HCT116 (cell line): ENCODE results near the gene EDN2. TPM values are rescaled to one million over a fixed set of nuclear protein-coding genes. Genes with fewer than 3 reads are reported as not detected.

Source experiments
- ATAC-seq: fragments of 200-7000 bp; cut with Tn5 transposase; 2 replicates; pipeline ENCODE4 v1.9.1; 2020; ENCODE audit warnings: mild to moderate bottlenecking, moderate library complexity
- BruUV-seq: library from RNA; stranded (reverse); fragments of 400-500 nt; replicated peaks from 2 replicates; lab custom pipeline; 2021; lab: Mats Ljungman, UMichigan
- CTCF ChIA-PET: fragments of 300-600 bp; sonication (Branson Sonifier 250); formaldehyde crosslinking; loops from one replicate; lab custom pipeline; 2021; ENCODE audit warnings: antibody characterized with exemption; lab: Charles Lee
- POLR2A ChIA-PET: fragments of 300-600, 350-600 bp; sonication (Branson Sonifier 250); formaldehyde crosslinking; loops from one replicate; lab custom pipeline; 2021; ENCODE audit warnings: antibody characterized with exemption; lab: Charles Lee
- RAD21 ChIA-PET, 2 experiments: fragments of 300-600 bp; sonication (Branson Sonifier 250); formaldehyde crosslinking; loops; one replicate each; lab custom pipeline; 2023; ENCODE audit warnings: low total read pairs in 2 of 2; ENCODE audit not compliant: uncharacterized antibody in 2 of 2, unreplicated experiment in 2 of 2, low non-redundant PET in 1 of 2; lab: Charles Lee
- DNase-seq: peaks from one replicate; pipeline ENCODE4 v3.0.0-alpha.2; 2010; ENCODE audit warnings: low read depth, low spot score
- H2AFZ ChIP-seq: fragments of 200-600 bp; shearing (Covaris generic), sonication (generic); 2 replicates; pipeline ENCODE4 v1.6.1; 2017; ENCODE audit warnings: low read depth, mixed run types, mixed read lengths, antibody characterized with exemption, low read length; ENCODE audit not compliant: poor library complexity, severe bottlenecking
- H3K27ac ChIP-seq: 2 replicates; pipeline ENCODE4 v1.5.1; 2012; ENCODE audit warnings: low read depth, low read length
- H3K27me3 ChIP-seq: fragments of 200-600 bp; sonication (generic); 2 replicates; pipeline ENCODE4 v1.6.1; 2016; ENCODE audit warnings: mixed run types, low read length, mixed read lengths; ENCODE audit not compliant: insufficient read depth
- H3K36me3 ChIP-seq, 2 experiments: fragments of 200-500 bp in 1 of 2; fragments of 200-600 bp in 1 of 2; sonication (Bioruptor generic) in 1 of 2; sonication (generic) in 1 of 2; 2 replicates each; pipeline versions ENCODE4 v1.5.1 to v1.6.1; 2014 to 2016; ENCODE audit warnings: low read length in 2 of 2, inconsistent platforms in 1 of 2, mixed read lengths in 1 of 2, mixed run types in 1 of 2; ENCODE audit not compliant: insufficient read depth in 2 of 2, control insufficient read depth in 1 of 2
- H3K4me1 ChIP-seq, 2 experiments: fragments of 200-600 bp in 1 of 2; sonication (generic) in 1 of 2; 2 replicates each; pipeline versions ENCODE4 v1.5.1 to v1.6.1; 2012 to 2017; ENCODE audit warnings: low read length in 2 of 2, inconsistent platforms in 1 of 2, mild to moderate bottlenecking in 1 of 2, mixed read lengths in 1 of 2, mixed run types in 1 of 2, moderate library complexity in 1 of 2; ENCODE audit not compliant: insufficient read depth in 2 of 2, control insufficient read depth in 1 of 2
- H3K4me2 ChIP-seq: fragments of 200-600 bp; sonication (generic); 2 replicates; pipeline ENCODE4 v1.6.1; 2017; ENCODE audit warnings: mixed run types, low read length, mixed read lengths
- H3K4me3 ChIP-seq, 2 experiments: fragments of 200-600 bp in 1 of 2; sonication (generic) in 1 of 2; replicated peaks in 1 of 2; 2 replicates each; pipeline ENCODE4 v1.5.1; 2011 to 2016; ENCODE audit warnings: low read length in 2 of 2, control low read depth in 1 of 2, low read depth in 1 of 2, mild to moderate bottlenecking in 1 of 2, mixed read lengths in 1 of 2, mixed run types in 1 of 2
- H3K79me2 ChIP-seq: fragments of 200-600 bp; sonication (generic); 2 replicates; pipeline ENCODE4 v1.6.1; 2017; ENCODE audit warnings: mild to moderate bottlenecking, mixed run types, low read length, moderate library complexity, mixed read lengths; ENCODE audit not compliant: insufficient read depth
- H3K9ac ChIP-seq: fragments of 200-600 bp; sonication (generic); 2 replicates; pipeline ENCODE4 v1.6.1; 2016; ENCODE audit warnings: low read length, mixed read lengths
- H3K9me2 ChIP-seq: fragments of 200-600 bp; sonication (generic), shearing (Covaris generic); 2 replicates; pipeline ENCODE4 v1.6.1; 2017; ENCODE audit warnings: mixed run types, mild to moderate bottlenecking, moderate library complexity; ENCODE audit not compliant: insufficient read depth
- H3K9me3 ChIP-seq, 2 experiments: fragments of 200-500 bp in 1 of 2; fragments of 200-600 bp in 1 of 2; sonication (Bioruptor generic) in 1 of 2; sonication (generic) in 1 of 2; 2 replicates each; pipeline ENCODE4 v1.6.1; 2014 to 2017; ENCODE audit warnings: low read length in 2 of 2, mixed read lengths in 2 of 2, inconsistent platforms in 1 of 2, low read depth in 1 of 2, mild to moderate bottlenecking in 1 of 2, mixed run types in 1 of 2, moderate library complexity in 1 of 2; ENCODE audit not compliant: control insufficient read depth in 1 of 2, insufficient read depth in 1 of 2
- H4K20me1 ChIP-seq: fragments of 200-600 bp; sonication (generic), shearing (Covaris generic); 2 replicates; pipeline ENCODE4 v1.6.1; 2017; ENCODE audit warnings: mixed run types, mild to moderate bottlenecking, moderate library complexity; ENCODE audit not compliant: insufficient read depth
- ATF3 ChIP-seq: IDR thresholded peaks from 2 replicates; pipeline ENCODE4 v1.6.1; 2012
- CBX3 ChIP-seq: IDR thresholded peaks from 2 replicates; pipeline ENCODE4 v1.6.1; 2012; ENCODE audit warnings: low read depth
- CEBPB ChIP-seq: IDR thresholded peaks from 2 replicates; pipeline ENCODE4 v1.6.1; 2012; ENCODE audit warnings: low read depth
- CTCF ChIP-seq, 3 experiments: fragments of 200-600 bp in 1 of 3; sonication (generic) in 1 of 3; IDR thresholded peaks in 2 of 3; conservative IDR thresholded peaks in 1 of 3; 2 replicates each; pipeline ENCODE4 v1.5.1; 2012 to 2017; ENCODE audit warnings: low read depth in 2 of 3, low read length in 2 of 3, antibody characterized with exemption in 1 of 3, borderline replicate concordance in 1 of 3, control low read depth in 1 of 3, mild to moderate bottlenecking in 1 of 3, mixed read lengths in 1 of 3, mixed run types in 1 of 3, moderate library complexity in 1 of 3; ENCODE audit not compliant: insufficient read depth in 1 of 3
- EGR1 ChIP-seq: IDR thresholded peaks from 2 replicates; pipeline ENCODE4 v1.6.1; 2012; ENCODE audit warnings: low read depth
- EZH2 ChIP-seq: fragments of 200-600 bp; sonication (generic); IDR thresholded peaks from 2 replicates; pipeline ENCODE4 v1.6.1; 2017; ENCODE audit warnings: antibody characterized with exemption, mixed run types
- EZH2phosphoT487 ChIP-seq: fragments of 200-600 bp; IDR thresholded peaks from 2 replicates; pipeline ENCODE4 v1.6.1; 2018; ENCODE audit warnings: antibody characterized with exemption, borderline replicate concordance
- MAX ChIP-seq: IDR thresholded peaks from 2 replicates; pipeline ENCODE4 v1.6.1; 2012
- POLR2A ChIP-seq: IDR thresholded peaks from 2 replicates; pipeline ENCODE4 v1.7.0; 2011; ENCODE audit warnings: borderline replicate concordance; ENCODE audit not compliant: insufficient read depth, insufficient read length; ENCODE audit errors: extremely low read depth
- POLR2AphosphoS5 ChIP-seq: IDR thresholded peaks from 2 replicates; pipeline ENCODE4 v1.6.1; 2011; ENCODE audit warnings: mild to moderate bottlenecking, low read depth, low read length, moderate library complexity
- RAD21 ChIP-seq: IDR thresholded peaks from 2 replicates; pipeline ENCODE4 v1.6.1; 2012; ENCODE audit warnings: low read depth, mild to moderate bottlenecking
- SIN3A ChIP-seq: IDR thresholded peaks from 2 replicates; pipeline ENCODE4 v1.6.1; 2012; ENCODE audit warnings: low read depth
- SRF ChIP-seq: IDR thresholded peaks from 2 replicates; pipeline ENCODE4 v1.6.1; 2012; ENCODE audit warnings: low read depth
- TCF7L2 ChIP-seq: IDR thresholded peaks from 2 replicates; pipeline ENCODE4 v1.7.0; 2011; ENCODE audit warnings: borderline replicate concordance, inconsistent platforms; ENCODE audit not compliant: insufficient read depth, insufficient read length; ENCODE audit errors: extremely low read depth
- YY1 ChIP-seq: IDR thresholded peaks from 2 replicates; pipeline ENCODE4 v1.6.1; 2011; ENCODE audit warnings: low read length, low read depth, moderate library complexity, mild to moderate bottlenecking; ENCODE audit not compliant: insufficient replicate concordance; ENCODE audit errors: extremely low read depth
- ZBTB33 ChIP-seq: IDR thresholded peaks from 2 replicates; pipeline ENCODE4 v1.6.1; 2011; ENCODE audit warnings: mild to moderate bottlenecking, low read length, moderate library complexity; ENCODE audit not compliant: insufficient replicate concordance; ENCODE audit errors: extremely low read depth
- ZFX ChIP-seq: fragments of 450-650 bp; IDR thresholded peaks from 2 replicates; pipeline ENCODE4 v1.6.1; 2017
- intact Hi-C: fragments of 100-400 bp; cut with micrococcal nuclease; formaldehyde crosslinking; loops from 2 replicates; pipeline ENCODE4 v1.10.0; 2022
- total RNA-seq: library from RNA; stranded (reverse); gene quantifications from one replicate; pipeline ENCODE4 v1.2.1, GENCODE V29; 2021; ENCODE audit not compliant: unreplicated experiment

The EDN2 gene
- total RNA-seq, 1 experiment from 2014 or later = not detected

GRCh38 chr1:41447995-41448770, 36.3 kb downstream of the EDN2 start:
- Histone ChIP-seq H2AFZ (no peak overlapping the region), H3K27me3 (no peaks in the 10 kb centered on the region), H4K20me1 (no peaks in the 10 kb centered on the region), H3K9me3 (peaks cover 13 to 19% of the 10 kb centered on the region in 2 experiments; a peak in 2 of 4 replicates), H3K4me2 (no peak overlapping the region), H3K27ac (no peak overlapping the region), H3K4me3 (no peak overlapping the region), H3K9ac (no peak overlapping the region), H3K79me2 (no peaks in the 10 kb centered on the region), H3K9me2 (no peaks in the 10 kb centered on the region), H3K4me1 (no peaks in the 10 kb centered on the region), H3K36me3 (no peaks in the 10 kb centered on the region)
- no TSS peak for BruUV-seq
- CTCF ChIA-PET = no interaction called here
- RAD21 ChIA-PET = no interaction called here
- no peak for TF ChIP-seq CBX3
- TF ChIP-seq CEBPB = no peak
- no peak for TF ChIP-seq ATF3
- no peak for TF ChIP-seq EGR1
- TF ChIP-seq SRF = no peak
- no peak for TF ChIP-seq POLR2A
- no peak for TF ChIP-seq SIN3A
- TF ChIP-seq ZBTB33 = no peak
- no peak for TF ChIP-seq RAD21
- no peak for TF ChIP-seq YY1
- TF ChIP-seq TCF7L2 = no peak
- no peak for TF ChIP-seq EZH2
- TF ChIP-seq EZH2phosphoT487 = no peak
- no peak for TF ChIP-seq ZFX
- TF ChIP-seq MAX = no peak
- TF ChIP-seq CTCF (IDR thresholded peaks at IDR 0.05 in 2 of 3, conservative IDR thresholded peaks at IDR 0.05 in 1 of 3; ENCODE audit: borderline replicate concordance in 1 of 3, insufficient read depth in 1 of 3, low read depth in 2 of 3, low read length in 2 of 3) = no peak
- no peak for TF ChIP-seq POLR2AphosphoS5
- ATAC-seq (no peak), DNase-seq (no peak)
- POLR2A ChIA-PET = no interaction called here
- intact Hi-C loops = no loop called here
